Stimulated activated CD4-positive, alpha-beta T cell treated with anti-CD3 and anti-CD28 coated beads, Interleukin-4, amount 100 ng/mL, for 4 hours (primary cell): Measurements from ENCODE around the gene CISD3.
A peak's percentile ranks its signal among the peaks of the same experiment; 100 is the strongest.

Source experiments
- DNase-seq, 2 experiments: peaks; one replicate each; pipeline ENCODE4 v3.0.0-alpha.2; 2020

Gene CISD3

GRCh38 chr17:38729368-38729885, 714 bp upstream of the CISD3 start:
- no peak for DNase-seq

GRCh38 chr17:38730526-38731379, 612 bp downstream of the CISD3 start:
- DNase-seq: no peak

- DNase-seq: no peak
These were observed 1.6 kb downstream of the CISD3 start for GRCh38 chr17:38731526-38732294.

DNA sequence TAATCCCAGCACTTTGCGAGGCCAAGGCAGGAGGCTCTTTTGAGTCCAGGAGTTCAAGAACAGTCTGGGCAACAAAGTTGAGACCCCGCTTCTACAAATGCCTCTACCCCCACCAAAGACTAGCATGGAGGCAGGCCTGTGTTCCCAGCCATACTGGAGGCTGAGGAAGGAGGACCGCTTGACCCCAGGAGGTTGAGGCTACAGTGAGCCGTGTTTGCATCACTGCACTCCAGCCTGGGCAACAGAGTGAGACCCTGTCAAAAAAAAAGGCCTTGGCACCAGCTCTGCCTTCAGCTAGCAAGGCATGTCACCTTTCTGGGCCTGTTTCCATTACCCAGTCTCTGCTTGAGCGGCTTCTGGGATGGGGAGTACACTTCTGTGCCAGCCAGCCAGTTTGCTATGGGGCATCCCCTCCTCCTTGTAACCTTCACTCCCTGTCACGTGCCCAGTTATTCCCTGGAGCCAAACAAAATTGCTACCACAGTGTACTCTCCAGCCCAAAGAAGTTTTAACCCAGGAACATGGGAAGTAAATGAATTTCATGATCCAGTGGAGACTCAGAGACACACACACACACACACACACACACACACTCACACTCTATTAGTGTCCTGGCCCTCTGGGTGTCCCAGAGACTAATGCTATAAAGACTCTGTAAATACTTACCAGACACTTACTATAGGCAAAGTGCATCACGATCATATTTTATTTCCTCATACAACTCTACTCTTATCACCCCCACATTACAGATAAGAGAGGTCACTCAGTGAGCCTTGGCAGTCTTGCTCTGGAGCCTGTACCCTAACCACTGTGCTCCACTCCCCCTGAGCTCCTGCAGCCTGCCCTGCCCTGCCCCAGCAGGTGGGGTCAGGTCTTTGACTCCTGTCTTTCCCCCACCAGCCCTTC, 2.5 kb downstream of the CISD3 start:
- no peak for DNase-seq

GRCh38 chr17:38733282-38733981, 3.3 kb downstream of the CISD3 start:
- DNase-seq: no peak

DNA sequence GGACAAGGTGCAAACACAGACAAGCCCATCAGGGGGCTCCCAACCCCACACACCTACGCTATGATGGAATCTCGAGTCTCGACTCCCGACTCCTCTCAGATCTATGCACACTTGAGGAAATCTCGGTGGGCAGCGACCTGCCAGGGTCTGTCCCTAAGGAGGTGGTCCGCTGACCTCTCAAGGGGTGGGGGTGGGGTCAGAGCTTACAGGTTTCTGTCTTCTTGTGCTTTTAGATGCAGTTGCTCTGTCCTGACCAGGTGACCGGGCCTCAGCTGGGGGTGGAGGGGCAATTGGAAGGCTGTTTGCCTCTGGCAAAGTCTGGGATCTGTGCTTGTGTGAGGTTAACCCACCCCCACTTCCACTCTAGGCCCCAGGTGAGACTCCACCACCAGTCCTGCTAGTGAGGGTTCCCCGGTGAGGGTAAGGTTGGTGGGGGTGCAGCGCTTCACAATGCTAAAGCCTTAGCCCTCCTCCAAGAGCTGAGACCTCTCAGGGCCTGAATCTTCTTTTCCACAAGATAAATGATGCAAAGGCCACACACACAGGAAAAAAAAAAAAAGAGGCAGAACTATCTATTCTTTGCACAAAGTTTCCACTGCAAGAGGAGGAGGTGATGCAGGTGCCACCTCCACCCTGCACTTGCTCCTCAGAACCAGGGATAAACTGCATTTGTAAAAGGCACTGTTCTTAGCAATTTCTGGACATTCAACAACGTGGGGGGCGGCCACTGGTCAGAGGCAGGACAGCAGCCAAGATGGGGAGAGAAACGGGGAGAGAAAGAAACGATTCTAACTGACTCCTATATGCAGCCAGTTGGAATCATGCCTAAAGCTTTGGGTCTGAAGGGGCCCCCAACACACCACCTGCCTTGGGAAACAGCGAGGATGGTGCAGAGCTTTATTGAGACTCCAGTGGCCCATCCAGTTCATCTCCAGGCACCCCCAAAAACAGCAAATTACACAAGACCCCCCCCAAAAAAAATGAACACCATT, 4.1 kb downstream of the CISD3 start:
- DNase-seq: peak in 1 of 2 experiments; percentile 39

GRCh38 chr17:38735161-38735997, 5.2 kb downstream of the CISD3 start:
- DNase-seq: peak; percentile 67 to 80

GRCh38 chr17:38738007-38738662, 8.0 kb downstream of the CISD3 start:
- no peak for DNase-seq

- no peak for DNase-seq
These were observed 8.5 kb downstream of the CISD3 start for GRCh38 chr17:38738686-38739085.

DNA sequence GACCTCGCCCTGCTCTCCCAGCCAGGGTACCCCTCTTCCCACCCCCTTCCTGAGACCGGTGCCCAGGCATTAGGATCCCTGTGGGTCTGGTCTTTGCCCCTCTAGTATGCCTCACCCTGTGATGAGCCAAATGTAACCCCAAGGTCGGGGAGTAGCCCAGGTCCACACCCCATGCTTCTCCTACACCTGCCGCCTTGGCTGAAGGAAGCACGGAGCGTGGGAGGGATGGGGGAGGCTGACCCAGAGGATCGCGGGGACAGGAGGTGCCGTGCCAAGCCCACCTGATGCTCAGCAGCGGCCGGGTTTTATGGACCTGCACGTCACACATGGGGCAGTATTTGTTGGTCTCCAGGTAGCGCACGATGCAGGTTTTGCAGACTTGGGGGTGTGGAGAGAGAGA, 9.2 kb downstream of the CISD3 start:
- DNase-seq: no peak

DNA sequence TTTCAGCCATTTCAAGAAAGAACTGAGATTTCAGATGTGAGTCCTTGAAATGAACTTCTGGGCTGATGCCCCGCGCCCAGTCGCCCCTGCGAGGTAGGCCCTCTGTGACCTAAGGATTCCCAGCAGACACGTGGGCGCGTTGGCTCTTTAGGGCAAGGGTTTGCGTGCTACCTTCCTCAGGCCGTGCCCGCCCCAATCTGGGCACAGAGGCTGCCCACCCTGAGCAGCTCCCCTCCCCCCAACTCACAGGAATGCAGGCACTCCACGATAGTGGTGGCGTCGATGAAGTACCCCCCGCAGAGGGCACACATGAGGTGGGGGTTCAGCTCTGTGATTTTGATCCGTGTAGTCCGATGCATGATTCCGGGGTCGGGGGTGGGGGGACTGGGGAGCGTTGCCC, 9.9 kb downstream of the CISD3 start:
- DNase-seq: no peak

- no peak for DNase-seq
These were observed 10.7 kb downstream of the CISD3 start for GRCh38 chr17:38740806-38741205.

DNA sequence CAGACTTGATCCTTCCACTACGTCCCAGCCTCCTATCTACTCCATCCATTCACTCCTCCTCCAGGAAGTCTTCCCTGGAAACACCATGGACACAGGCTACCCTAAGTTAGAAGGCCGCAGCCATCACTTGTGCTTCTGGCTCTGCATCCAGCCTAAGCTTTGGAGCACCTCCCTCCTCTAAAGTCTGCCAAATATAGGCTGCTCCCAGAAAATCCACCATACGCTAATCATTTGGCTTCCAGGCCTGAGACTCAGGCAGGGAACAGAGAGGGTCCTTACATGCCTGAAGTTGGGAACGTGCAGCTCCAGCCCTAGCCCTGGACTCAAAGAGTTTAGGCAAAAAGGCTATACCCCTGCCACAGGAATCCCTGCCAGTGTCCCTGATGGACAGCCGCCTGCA, 11.3 kb downstream of the CISD3 start:
- no peak for DNase-seq

GRCh38 chr17:38741921-38742410, 11.8 kb downstream of the CISD3 start:
- DNase-seq: no peak

DNA sequence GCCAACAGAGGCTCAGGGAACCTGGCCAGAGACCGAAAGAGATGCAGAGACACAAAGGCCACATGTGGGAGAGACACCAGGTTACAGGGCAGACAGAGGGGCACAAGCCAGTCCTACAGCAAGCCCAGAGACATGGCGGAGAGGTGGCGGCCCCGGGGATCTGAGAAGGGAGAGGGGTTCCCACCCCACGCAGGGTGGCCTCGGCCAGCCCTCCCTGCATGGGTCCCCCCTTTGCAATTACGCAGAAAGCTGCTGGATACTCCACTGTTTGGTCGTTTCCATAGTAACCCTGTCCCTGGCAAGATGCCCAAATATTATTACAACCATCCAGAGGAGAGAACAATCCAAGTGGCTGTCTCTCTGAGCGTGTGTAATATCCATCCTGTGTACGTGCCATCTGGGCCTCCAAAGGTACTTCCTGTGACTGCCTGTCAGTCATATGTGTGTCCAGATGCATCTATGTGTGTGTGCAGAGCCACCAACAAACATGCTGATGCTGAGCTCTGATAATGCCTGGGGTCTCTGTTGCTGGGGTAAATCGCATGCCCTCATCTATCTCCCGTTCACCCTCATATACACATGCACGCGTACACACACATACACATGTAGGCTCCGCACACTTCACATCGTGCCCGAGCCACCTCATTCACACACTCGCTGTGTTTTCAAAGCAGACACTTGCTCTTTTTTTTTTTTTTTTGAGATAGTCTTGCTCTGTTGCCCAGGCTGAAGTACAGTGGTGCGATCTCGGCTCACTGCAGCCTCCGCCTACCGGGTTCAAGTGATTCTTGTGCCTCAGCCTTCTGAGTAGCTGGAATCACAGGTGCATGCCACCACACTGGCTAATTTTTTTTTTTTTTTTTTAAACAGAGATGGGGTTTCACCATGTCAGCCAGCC, 12.5 kb downstream of the CISD3 start:
- no peak for DNase-seq

DNA sequence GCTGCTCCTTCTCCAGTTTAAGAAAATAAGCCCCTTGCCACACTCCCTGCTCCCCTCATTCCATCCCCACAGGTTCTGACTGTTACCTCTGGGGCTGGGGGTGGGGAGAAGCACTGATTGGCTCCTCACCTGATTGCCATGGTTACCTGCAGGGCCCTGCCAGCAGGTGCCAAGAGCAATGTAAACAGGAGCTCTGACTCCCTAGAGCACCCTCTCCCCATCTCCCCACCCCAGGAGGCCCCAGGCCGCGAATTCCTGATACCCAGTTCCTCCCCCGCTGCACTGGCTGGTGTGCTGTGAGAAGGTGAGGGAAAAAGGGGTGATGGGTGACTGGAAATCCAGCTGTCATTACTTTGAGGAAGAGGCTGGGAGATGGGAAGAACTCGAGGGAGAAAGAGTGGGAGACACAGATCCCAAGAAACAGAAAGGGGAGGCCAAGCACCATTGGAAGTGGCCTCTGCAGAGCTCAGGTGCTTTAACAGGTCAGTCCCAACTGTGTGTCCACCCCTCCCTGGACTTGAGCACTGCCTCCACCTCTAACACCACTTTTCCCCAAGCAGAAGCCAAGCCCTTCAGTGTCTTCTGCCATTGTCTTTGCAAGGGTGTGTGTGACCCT, 13.5 kb downstream of the CISD3 start:
- no peak for DNase-seq

GRCh38 chr17:38745545-38745944, 15.4 kb downstream of the CISD3 start:
- DNase-seq: no peak
